ENCODE measurements around the gene ABCA2. TPM values are rescaled to one million over a fixed set of nuclear protein-coding genes. Genes with fewer than 3 reads are reported as not detected.
"Not testable (repeated sequence)": the region's sequence is repeated elsewhere in the genome, so short reads cannot be mapped to it uniquely, and the experiment has no call there.

Gene ABCA2
- total RNA-seq, 2 donors from 2014 or later = 30.0 to 33.2 TPM

DNA sequence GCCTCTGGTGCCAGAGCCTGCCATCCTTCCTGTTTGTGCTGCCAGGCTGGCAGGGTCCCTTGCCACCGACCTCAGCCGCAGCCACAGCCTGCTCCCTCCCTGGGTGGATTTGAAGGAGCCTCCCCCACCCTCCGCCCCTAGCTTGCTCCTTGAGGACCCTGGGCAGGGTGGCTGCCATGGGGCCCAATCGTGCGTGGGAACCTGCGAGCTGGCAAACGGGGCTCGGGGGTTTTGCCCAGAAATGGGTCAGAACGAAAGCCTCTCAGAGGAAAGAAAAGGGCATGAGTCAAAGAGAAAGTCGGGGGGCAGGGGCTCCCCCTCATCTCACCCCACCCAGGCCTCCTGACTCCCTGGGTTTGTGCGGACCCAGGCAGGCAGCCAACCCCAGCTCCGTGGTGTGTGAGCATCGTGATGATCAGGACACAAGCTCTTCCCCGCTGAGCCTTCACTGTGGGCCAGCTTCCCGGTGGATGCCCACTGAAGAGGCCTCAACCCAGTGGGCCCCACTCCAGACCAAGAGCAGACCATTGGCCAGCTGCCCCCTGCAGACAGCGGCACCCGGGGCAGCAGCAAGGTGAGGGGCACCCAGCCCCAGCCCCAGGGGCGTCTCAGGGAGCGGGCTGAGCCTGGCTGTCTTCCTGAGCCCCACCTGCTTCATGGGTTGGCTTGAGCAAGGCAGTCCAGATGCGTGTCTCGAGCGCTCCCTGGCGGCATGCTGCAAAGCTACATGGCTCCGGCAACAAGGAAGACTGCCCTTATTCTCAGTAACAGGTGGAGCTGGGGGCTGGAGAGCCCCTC, 6.9 kb upstream of the ABCA2 start:
- ATAC-seq (peak; percentile 72 to 82), DNase-seq (peak; percentile 78)
- intact Hi-C loops (cut with DNase I) = loop anchor here (2.0 to 5.0 kb wide), 4 partner anchors 86 to 248 kb away; partner anchors contain the start of gene C8G (in 1 of the 2)

DNA sequence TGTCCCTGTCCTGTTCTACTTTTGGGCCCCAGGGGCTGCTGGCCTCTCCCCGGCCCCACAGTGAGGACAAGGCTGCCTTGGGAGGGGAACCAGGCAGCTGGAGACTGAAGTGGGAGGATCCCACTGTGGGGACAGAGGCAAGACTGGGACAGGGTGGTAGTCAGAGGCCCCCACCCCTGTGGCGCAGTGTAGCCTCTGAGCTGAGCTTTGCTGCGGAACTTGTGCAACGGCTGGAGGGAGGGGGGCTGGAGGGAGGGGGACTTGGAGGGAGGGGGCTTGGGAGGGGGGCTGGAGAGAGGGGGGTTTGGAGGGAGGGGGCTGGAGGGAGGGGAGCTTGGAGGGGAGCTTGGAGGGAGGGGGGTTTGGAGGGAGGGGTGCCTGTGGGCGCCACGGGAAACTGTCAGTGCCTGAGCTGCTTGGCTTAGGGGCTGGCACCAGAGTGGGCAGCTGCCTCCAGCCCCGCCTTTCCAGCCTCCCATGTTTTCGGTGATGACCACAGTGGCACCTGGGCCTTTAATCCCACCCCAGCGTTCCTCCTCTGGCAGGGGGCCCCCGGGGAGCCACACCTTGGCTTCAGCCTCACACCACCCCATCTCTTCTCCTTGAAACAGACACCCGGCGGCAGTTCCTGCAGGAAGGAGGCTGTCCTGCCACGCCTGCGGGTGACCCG, 6.1 kb upstream of the ABCA2 start:
- ATAC-seq (no peak), DNase-seq (no peak)
- intact Hi-C loops (cut with DNase I) = loop anchor here (2.0 to 5.0 kb wide), 3 partner anchors 85 to 247 kb away; partner anchors contain the start of gene C8G (in 1 of the 2)

DNA sequence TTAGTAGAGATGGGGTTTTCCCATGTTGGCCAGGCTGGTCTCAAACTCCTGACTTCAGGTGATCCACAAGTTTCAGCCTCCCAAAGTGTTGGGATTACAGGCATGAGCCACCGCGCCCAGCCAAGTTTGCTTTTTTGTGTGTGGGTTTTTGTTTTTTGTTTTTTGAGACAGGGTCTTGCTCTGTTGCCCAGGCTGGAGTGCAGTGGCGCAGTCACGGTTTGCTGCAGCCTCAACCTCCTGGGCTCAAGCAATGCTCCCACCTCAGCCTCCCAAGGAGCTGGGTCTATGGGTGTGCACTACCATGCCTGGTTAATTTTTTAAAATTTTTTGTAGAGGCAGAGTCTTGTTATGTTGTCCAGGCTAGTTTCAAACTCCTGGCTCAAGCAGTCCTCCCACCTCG, 5.4 kb upstream of the ABCA2 start:
- not testable (repeated sequence) for DNase-seq, ATAC-seq
- intact Hi-C loops (cut with DNase I) = loop anchor here in 1 of 2 donors (5.0 kb wide), 1 partner anchor 86 kb away; the partner anchor contains the start of gene C8G

DNA sequence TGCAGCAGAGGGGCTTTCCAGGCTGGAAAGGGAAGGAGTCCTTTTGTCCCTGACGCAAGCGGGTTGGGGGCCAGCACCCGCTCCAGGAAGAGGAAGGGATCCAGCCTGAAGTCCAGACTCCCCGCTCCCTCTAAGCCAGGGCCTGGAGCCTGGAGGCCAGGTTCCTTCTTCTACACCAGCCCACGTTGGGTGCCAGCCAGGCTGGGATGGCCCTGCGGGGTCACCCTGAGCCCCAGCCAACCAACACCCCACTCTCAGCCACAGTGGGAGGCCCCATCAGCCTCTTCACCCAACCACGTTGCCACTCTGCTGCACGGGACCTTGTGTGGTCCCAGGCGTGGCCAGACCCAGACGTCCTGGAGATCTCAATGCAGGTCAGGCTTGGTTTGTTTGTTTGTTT, 4.8 kb upstream of the ABCA2 start:
- ATAC-seq = peak in 1 of 2 donors; percentile 30
- intact Hi-C loops (cut with DNase I) = loop anchor here in 1 of 2 donors (5.0 kb wide), 1 partner anchor 86 kb away; the partner anchor contains the start of gene C8G
- peak; percentile 67 for DNase-seq

DNA sequence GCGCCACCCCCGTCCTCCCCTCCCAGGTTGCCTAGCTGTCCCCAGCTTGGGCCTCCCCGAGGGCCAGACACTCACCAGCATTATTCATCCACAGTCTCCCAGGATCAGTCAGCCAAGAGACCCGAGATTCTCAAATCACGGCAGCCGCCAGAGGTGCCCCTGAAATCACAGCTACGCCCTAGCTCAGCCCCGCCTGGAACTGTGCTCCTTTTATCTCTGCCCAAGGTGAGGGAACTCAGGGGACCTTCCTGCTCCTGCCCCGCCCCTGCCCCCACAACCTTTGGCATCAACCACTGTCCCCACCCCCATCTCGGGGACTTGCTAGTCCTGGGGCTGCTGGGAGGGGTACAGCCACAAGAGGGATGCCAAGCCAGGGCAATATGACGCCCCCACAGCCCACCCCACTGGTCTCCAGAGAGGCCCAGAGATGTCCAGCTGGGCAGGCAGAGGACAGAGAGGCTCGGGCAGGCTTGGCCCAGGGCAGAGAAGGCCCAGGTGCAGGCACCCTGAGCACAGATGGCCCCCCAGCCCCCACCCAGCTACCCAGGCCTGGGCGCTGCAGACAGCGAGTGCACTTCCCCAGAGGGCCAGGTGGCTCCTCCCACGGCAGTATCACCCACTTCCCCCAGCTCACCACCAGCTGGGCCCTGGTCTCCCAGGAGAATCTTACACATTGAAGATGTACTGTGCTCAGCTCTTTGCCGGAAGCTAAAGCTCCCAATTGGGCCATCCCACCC, 4.0 kb upstream of the ABCA2 start, which contains the start of gene FUT7:
Gene FUT7, minus strand, starts transcription at position 185 of the 737 bp plus-strand sequence. Its CDS starts 97 bp downstream, at position 88.
- DNase-seq = no peak
- intact Hi-C loops (cut with DNase I) = loop anchor here in 1 of 2 donors (5.0 kb wide), 1 partner anchor 85 kb away; the partner anchor contains the start of gene C8G
- no peak for ATAC-seq

DNA sequence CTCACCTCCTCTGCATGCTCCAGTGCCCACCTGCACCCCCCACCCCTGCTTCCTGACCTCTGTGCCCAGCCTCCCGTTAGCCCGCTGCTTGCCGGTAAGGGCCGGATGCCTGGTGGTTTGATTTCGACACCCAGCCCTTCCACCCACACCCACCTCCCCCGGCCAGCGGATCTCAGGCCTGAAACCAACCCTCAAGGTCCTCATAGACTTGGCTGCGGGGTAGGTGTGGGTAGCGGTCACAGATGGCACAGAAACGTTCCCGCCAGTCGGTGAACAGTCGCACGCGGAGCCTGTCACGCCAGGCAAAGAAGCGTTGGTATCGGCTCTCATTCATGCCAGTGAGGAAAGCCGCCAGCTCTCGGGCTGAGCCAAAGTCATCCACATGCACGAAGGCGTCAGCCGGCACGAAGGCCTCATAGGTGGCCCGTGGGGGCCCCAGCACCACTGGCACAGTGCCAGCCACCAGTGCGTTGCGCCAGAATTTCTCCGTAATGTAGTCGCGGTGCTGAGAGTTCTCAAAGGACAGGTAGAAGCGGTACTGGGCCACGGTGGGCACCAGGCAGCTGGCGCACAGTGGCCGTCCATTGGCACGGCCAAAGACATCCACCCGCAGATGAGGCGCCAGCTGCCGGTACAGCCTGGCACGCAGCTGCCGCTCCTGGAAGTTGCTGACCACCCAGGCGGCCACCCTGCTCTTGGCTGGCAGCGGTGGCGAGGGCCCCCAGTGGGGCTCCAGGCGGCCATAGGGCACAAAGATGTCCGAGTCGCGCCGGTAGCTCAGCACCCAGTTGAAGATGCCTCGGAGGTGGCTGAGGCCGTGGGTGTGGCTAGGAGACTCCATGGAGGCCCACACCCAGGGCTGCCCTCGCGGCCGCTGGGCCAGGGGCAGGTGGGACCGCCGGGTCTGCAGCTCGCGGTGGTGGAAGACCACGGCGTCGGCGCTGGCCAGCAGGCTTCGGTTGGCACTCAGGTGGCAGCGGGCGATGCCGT, 2.8 kb upstream of the ABCA2 start:
- no peak for DNase-seq
- intact Hi-C loops (cut with DNase I) = loop anchor here in 1 of 2 donors (5.0 kb wide), 1 partner anchor 84 kb away; the partner anchor contains the start of gene C8G
- no peak for ATAC-seq

DNA sequence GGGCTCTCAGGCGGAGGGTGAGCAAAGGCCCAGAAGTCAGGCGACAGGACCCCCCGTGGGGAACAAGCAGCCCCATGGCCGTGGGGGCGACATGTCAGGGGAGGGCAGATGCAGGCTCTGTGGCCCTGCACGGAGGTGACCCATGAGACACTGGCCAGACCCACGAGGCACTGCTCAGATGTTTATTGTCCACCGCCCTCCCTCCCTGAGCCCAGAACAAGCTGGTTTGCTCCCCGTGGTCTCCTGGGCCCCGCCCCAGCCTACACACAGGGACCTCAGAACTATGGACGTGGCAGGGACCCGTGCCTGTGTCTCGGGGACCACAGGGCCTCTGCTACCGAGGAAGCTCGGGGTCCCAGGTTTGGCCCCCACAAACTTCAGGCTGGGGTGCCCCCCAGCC, 2.0 kb upstream of the ABCA2 start:
- ATAC-seq = no peak
- intact Hi-C loops (cut with DNase I) = loop anchor here in 1 of 2 donors (5.0 kb wide), 1 partner anchor 83 kb away; the partner anchor contains the start of gene C8G
- no peak for DNase-seq

DNA sequence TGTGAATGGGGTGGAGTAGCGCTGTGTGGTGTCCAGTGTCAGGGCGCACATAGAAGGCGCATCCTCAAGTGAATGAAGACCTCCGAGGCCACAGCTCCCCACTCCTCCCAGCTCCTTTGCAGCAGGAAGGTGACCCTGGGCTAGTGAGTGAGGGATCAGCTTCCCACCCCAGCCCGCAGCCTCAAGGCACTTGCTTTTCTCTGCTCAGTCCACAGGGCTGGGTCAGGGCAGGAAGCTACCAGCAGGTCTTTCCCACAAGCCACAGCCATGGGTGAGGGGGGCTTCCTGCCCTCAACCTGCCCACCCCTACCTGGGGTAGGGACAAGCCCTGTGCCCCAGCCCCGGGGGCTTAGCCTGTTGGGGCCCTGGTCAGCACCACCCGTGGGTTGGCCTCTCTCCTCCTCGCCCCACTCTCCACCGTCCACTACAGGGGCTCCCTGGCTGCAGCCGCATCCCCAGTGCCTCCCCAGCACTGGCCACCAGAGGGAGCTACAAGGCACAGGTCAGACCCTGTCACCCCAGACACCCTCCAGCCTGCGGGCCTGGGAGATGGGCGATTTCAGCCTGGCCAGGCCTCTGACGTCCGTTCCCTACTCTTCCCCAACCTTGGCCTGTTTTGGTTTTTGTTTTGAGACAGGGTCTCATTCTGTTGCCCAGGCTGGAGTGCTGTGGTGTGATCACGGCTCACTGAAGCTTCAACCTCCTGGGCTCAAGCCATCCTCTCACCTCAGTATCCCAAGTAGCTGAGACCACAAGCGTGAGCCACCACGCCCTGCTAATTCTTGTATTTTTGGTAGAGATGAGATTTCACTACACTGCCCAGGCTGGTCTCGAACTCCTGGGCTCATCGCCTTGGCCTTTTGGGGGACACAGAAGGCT, 1.3 kb upstream of the ABCA2 start:
- ATAC-seq = peak; percentile 61 to 74
- intact Hi-C loops (cut with DNase I) = no loop called here
- DNase-seq = peak; percentile 86

DNA sequence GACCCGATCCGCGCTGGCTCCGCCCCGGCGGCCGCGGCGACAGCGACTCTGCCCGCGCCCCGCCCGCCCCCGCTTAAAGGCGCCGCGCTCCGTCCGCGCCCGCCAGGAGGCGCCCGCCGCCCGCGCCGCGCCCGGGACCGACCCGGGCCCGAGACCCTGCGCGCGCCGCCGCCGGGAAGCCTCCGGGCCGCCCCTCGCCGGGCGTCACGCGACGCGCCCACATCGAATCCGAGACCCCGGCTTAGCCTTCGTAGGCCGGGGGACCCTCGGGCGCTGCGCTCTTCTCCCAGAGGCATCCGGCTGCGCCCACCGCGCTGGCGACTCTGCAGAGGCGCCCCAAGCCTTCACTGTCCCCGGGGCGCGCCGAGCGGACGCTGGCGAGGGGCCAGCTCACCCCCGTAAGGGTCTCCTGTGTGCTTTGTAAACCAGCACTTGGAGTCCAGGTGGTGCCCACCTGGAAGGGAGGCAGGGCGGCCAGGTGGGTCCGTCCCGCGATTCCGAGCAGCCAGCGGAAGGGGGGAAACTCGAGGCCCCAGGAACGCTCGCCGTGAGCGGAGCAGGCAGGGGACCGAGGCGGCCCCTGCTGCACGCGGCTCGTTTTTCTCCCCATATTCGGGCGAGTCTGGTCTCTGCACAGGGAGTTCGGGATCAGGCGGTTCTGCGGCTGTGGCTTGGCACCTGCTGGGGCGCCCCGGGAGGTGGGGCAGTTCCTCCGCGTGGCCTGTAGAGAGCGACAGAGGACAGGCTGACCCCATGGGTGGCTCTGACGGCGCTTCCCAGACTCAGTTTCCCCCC, 423 bp upstream of the ABCA2 start:
- DNase-seq = peak; percentile 64
- intact Hi-C loops (cut with DNase I) = no loop called here

DNA sequence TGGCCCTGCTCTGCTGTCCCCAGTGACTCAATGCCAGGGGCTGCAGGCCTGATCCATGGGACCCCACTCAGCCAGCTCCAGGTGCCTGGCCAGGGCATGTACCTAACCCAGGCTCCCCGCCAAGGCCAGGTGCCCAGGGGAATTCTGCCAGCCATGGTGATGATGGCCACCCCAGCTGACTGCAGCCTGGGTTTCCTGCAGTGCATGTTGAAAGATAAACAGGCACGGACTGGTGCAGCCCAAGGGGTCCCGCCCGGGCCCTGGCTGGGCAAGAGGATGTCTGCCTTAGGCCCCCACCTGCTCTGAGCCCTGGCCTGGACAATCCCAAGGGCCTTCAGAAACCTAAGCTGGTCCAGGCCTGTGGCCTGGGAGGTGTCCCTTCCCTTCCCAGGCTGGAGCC, 1.2 kb downstream of the ABCA2 start:
- no peak for DNase-seq
- intact Hi-C loops (cut with DNase I) = no loop called here

More for the DNA sequence above, 423 bp upstream of the ABCA2 start:
- peak; percentile 36 to 55 for ATAC-seq

DNA sequence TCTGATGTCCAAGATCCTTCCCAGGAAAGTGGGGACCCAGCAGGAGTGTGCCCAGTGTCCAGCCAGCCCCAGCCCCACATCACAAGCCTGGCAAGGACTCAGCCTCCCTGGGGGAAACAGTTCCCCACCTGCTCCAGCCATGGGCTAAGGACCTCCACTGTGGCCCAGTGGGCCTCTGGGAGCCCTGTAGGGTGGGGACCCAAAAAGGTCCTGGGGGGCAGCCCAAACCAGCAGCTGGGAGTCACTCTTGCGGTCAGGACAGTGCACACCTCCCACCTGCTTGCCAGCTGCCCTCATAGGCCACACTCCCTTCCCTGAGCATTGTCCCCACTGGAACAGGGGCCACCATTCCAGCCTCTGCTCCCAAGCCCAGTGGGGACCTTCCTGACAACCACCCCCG, 1.7 kb downstream of the ABCA2 start:
- ATAC-seq = no peak
- no peak for DNase-seq
- intact Hi-C loops (cut with DNase I) = no loop called here

More for the DNA sequence above, 1.2 kb downstream of the ABCA2 start:
- ATAC-seq = no peak

DNA sequence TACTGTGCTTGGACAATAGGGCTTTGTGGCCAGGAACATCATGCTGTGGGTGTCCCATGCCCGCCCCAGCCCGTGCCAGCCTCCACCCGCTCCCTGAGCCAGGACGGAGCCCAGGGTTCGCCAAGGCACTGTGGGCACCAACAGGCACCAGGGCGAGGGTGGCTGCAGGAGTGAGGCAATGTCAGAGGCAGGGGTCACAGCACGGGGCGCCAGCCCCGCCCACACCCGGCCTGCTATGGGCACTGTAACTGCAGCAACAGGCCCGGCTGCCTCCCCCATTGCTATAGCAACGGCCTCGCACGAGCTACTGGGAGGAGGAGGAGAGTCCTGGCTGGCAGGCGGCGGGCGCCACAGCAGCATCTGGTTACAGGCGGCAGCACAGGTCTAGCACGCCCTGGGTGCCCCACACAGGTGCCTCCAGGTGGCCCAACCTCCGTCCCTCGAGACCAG, 2.5 kb downstream of the ABCA2 start:
- ATAC-seq = peak in 1 of 2 donors; percentile 9
- intact Hi-C loops (cut with DNase I) = no loop called here
- DNase-seq = no peak

DNA sequence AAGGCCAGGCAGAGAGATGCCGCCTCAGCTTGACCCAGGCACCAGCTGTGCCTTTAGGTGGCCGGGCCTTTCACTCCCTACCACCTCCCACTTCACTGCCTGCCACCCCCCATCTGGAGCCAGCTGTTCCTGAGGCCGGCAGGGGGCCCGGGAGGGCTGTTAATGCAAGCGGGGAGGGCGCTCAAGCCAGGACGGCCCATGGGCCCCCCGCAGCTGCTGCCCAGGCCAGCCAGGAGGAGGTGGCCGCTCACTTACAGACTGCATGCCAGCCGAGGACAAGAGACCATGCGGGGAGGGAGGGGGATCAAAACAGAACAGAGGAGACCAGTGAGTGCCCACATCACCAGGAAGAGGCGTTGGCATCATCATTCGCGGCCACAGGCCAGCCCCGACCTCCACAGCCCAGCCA, 4.5 kb downstream of the ABCA2 start:
- no peak for DNase-seq
- intact Hi-C loops (cut with DNase I) = no loop called here
- ATAC-seq = no peak

DNA sequence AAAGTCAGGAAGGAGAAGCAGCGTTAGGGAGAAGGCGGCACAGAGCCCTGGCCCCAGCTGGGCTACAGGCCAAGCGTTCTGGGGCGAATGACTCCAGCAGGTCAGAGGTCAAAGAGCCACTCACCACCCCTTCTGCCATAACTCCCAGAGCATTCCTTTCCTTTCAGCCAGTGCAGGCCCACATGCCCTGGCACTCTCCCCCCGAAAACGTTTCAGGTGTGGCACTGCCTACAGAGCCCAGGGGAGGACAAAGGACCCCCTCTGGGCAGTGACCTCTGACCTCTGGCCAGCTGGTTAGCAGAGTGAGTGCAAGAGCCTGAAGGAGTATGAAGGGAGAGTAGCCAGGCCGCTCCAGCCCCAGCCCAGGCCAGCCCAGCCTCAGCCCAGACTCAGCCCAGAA, 4.9 kb downstream of the ABCA2 start:
- no peak for ATAC-seq
- intact Hi-C loops (cut with DNase I) = no loop called here
- DNase-seq = no peak

DNA sequence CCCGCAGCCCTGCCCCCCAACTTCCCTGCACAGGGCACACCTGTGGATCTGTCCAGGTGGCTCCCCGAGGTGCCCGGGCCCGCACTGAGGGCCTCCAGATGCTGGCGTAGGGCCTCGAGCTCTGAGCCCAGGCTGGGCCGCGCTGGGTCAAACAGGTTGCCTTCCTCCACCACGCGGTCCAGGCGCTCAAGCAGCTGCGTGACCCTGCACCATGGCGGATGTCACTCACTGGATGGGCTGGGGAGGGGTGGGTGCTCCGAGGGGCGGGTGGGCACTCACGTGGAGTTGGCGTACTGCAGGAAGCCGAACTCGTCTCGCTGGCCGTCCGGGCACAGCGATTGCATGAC, 5.4 kb downstream of the ABCA2 start:
- DNase-seq (no peak), ATAC-seq (no peak)
- intact Hi-C loops (cut with DNase I) = no loop called here

DNA sequence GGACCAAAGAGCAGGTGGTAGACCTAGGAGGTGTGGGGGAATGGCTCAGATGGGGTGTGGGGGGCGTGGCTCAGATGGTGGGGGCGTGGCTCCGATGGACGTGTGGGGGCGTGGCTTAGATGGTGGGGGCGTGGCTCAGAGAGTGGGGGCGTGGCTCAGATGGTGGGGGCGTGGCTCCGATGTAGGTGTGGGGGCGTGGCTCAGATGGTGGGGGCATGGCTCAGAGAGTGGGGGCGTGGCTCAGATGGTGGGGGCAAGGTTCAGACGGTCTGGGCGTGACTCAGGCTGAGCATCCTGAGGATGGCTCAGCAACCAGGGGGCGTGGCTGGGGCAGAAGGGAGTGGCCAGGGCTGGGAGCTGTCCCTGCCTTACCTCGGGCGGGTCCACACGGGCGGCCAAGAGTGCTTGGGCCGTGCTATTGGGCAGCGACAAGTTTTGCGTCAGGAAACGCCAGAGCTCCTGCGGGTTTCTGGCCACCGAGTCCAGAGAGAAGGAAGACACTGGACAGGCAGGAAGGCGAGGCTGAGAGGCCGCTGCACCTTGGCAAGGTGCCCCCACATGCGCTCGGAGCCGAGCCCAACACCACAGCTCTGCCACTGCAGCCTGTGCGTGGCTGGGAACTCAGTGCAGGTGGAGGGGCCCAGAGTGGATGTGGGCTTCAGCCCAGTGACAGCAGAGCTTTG, 5.9 kb downstream of the ABCA2 start:
- ATAC-seq (peak; percentile 27 to 49), DNase-seq (peak; percentile 61)
- intact Hi-C loops (cut with DNase I) = no loop called here
